Measurements from ENCODE around the gene G0S2. TPM values are rescaled to one million over a fixed set of nuclear protein-coding genes. Genes with fewer than 3 reads are reported as not detected.

The G0S2 gene
- polyA plus RNA-seq, 3 donors: 176 to 1,583 (median 373) TPM

GRCh38 chr1:209650454-209650853, 24.8 kb upstream of the G0S2 start:
- Mint-ChIP-seq H3K27me3 (ENCODE audit: low read depth in 3 of 3) (peaks cover 38 to 45% (median 43%) of the 10 kb centered on the region in 3 donors), H3K27ac (peak overlapping the region; percentile 83 to 99 (median 97)), H3K36me3 (peaks cover 0 to 11% of the 10 kb centered on the region in 2 donors), H3K4me1 (peaks cover 69% of the 10 kb centered on the region), H3K4me3 (peak overlapping the region; percentile 56 to 57), H3K9me3 (peaks cover 0 to 2% (median 0%) of the 10 kb centered on the region in 7 donors)
- peak overlapping the region in 1 of 3 experiments; percentile 38 for H3K4me3 ChIP-seq (replicated peaks in 1 of 3; ENCODE audit: low read depth in 2 of 3, low read length in 3 of 3)
- H3K27me3 ChIP-seq (ENCODE audit: control insufficient read depth in 2 of 2, insufficient read depth in 2 of 2, low read length in 2 of 2): peaks cover 10 to 42% of the 10 kb centered on the region in 2 donors
- TF ChIP-seq, protein P1, sequence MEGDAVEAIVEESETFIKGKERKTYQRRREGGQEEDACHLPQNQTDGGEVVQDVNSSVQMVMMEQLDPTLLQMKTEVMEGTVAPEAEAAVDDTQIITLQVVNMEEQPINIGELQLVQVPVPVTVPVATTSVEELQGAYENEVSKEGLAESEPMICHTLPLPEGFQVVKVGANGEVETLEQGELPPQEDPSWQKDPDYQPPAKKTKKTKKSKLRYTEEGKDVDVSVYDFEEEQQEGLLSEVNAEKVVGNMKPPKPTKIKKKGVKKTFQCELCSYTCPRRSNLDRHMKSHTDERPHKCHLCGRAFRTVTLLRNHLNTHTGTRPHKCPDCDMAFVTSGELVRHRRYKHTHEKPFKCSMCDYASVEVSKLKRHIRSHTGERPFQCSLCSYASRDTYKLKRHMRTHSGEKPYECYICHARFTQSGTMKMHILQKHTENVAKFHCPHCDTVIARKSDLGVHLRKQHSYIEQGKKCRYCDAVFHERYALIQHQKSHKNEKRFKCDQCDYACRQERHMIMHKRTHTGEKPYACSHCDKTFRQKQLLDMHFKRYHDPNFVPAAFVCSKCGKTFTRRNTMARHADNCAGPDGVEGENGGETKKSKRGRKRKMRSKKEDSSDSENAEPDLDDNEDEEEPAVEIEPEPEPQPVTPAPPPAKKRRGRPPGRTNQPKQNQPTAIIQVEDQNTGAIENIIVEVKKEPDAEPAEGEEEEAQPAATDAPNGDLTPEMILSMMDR (IDR thresholded peaks at IDR 0.05): no peak
- DNase-seq: peak; percentile 66 to 88 (median 85)
- 0% methylated on average over 1 of the region's 1 CpG for WGBS (ENCODE audit: insufficient coverage)
- H3K9ac ChIP-seq (ENCODE audit: insufficient read depth, low read length, poor library complexity, severe bottlenecking): peak overlapping the region; percentile 35
- H3K4me2 ChIP-seq (replicated peaks; ENCODE audit: extremely low read depth, low read length, poor library complexity, severe bottlenecking): peak overlapping the region; percentile 28
- intact Hi-C loops (cut with micrococcal nuclease): no loop called here
- no peaks in the 10 kb centered on the region for H4K20me1 ChIP-seq (ENCODE audit: insufficient read depth, low read length)
- no peaks in the 10 kb centered on the region for H3K9me3 ChIP-seq (replicated peaks in 1 of 2; ENCODE audit: control insufficient read depth in 1 of 2, insufficient read depth in 1 of 2, low read length in 2 of 2)
- H2AFZ ChIP-seq (ENCODE audit: insufficient read depth, low read depth, low read length, poor library complexity, severe bottlenecking): no peak overlapping the region
- no peaks in the 10 kb centered on the region for H3K36me3 ChIP-seq (replicated peaks in 1 of 2; ENCODE audit: control insufficient read depth in 1 of 2, insufficient read depth in 2 of 2, low read length in 2 of 2)
- H3K79me2 ChIP-seq (ENCODE audit: insufficient read depth, low read length): no peaks in the 10 kb centered on the region
- H3K4me1 ChIP-seq (ENCODE audit: control insufficient read depth in 1 of 2, insufficient read depth in 2 of 2, low read length in 2 of 2): peaks cover 60 to 67% of the 10 kb centered on the region in 2 donors
- peak overlapping the region; percentile 48 to 92 for H3K27ac ChIP-seq (ENCODE audit: low read depth in 1 of 2, low read length in 2 of 2)

GRCh38 chr1:209651138-209651587, 24.0 kb upstream of the G0S2 start:
- Mint-ChIP-seq H3K27ac (peak overlapping the region; percentile 83 to 99 (median 97)), H3K27me3 (ENCODE audit: low read depth in 3 of 3) (peaks cover 39 to 45% (median 44%) of the 10 kb centered on the region in 3 donors), H3K4me3 (peak overlapping the region; percentile 48 to 56), H3K36me3 (peaks cover 0 to 11% of the 10 kb centered on the region in 2 donors), H3K9me3 (peaks cover 0 to 2% (median 0%) of the 10 kb centered on the region in 7 donors), H3K4me1 (peaks cover 71% of the 10 kb centered on the region)
- Histone ChIP-seq H3K27me3 (ENCODE audit: control insufficient read depth in 2 of 2, insufficient read depth in 2 of 2, low read length in 2 of 2) (peaks cover 12 to 47% of the 10 kb centered on the region in 2 donors), H2AFZ (ENCODE audit: insufficient read depth, low read depth, low read length, poor library complexity, severe bottlenecking) (no peak overlapping the region), H3K79me2 (ENCODE audit: insufficient read depth, low read length) (no peaks in the 10 kb centered on the region), H3K27ac (ENCODE audit: low read depth in 1 of 2, low read length in 2 of 2) (peak overlapping the region; percentile 48 to 92), H4K20me1 (ENCODE audit: insufficient read depth, low read length) (no peaks in the 10 kb centered on the region), H3K9ac (ENCODE audit: insufficient read depth, low read length, poor library complexity, severe bottlenecking) (peak overlapping the region; percentile 35), H3K36me3 (replicated peaks in 1 of 2; ENCODE audit: control insufficient read depth in 1 of 2, insufficient read depth in 2 of 2, low read length in 2 of 2) (no peaks in the 10 kb centered on the region), H3K4me2 (replicated peaks; ENCODE audit: extremely low read depth, low read length, poor library complexity, severe bottlenecking) (peak overlapping the region; percentile 28), H3K4me1 (ENCODE audit: control insufficient read depth in 1 of 2, insufficient read depth in 2 of 2, low read length in 2 of 2) (peaks cover 60 to 67% of the 10 kb centered on the region in 2 donors), H3K4me3 (replicated peaks in 1 of 3; ENCODE audit: low read depth in 2 of 3, low read length in 3 of 3) (peak overlapping the region in 1 of 3 experiments; percentile 38), H3K9me3 (replicated peaks in 1 of 2; ENCODE audit: control insufficient read depth in 1 of 2, insufficient read depth in 1 of 2, low read length in 2 of 2) (no peaks in the 10 kb centered on the region)
- intact Hi-C loops (cut with micrococcal nuclease): no loop called here
- TF ChIP-seq, protein P1 (IDR thresholded peaks at IDR 0.05): no peak
- peak; percentile 92 to 96 (median 95) for DNase-seq
- 0% methylated on average over 3 of the region's 5 CpGs for WGBS (ENCODE audit: insufficient coverage)
